NCI-H510A treated with DMSO at 0.1 percent for 48 hours (cell line): ENCODE results near the gene ZSCAN9.

Source experiments
- DNase-seq: peaks from one replicate; lab custom pipeline; 2025; lab: John Stamatoyannopoulos, UW

Gene ZSCAN9

DNA sequence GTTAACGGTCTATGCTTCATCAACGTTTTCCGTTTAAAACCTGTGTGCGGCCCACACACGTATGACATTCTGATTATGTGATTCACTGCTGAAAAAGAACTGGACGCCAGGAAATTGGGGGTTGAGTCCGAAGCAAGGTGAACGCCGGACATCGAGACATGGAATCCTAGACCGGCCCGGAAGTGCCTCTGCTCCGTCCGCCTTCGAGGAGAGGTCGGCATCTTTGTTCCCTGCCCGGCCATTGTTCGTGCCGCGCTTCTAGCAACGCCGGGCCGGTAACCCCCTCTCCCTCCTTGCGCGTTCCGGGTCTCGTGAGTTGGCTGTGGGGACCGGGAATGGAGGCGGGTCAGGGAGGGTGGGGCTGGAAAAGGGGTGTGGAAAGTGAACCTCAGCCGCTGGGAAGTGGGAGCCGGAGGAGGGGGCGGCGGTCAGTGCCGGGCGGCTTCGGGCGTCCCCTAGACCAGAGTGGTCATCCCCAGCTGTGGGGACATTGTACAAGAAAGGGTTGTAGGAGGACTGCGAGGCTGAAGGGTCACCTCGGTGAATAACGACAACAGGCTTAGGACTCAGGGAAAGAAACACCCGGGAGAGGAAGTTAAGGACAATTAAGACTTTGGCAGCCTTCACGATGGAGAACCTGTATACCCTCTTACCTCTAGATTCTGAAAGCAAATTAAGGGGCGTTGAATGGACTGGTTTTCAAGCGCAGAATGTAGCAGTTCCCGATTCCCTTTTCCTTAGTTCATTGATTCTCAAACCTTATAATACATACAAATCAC, at the start of gene ZSCAN9:
Gene ZSCAN9, plus strand, starts transcription at position 220 of the 779 bp plus-strand sequence. CDS start 1,810 bp downstream, outside the sequence.
- peak; percentile 71 for DNase-seq

- DNase-seq = no peak
These were observed 48.7 kb upstream of the ZSCAN9 start for GRCh38 chr6:28176373-28176772.

GRCh38 chr6:28182255-28182654, 42.8 kb upstream of the ZSCAN9 start:
- no peak for DNase-seq

- DNase-seq = no peak
These were observed 36.7 kb upstream of the ZSCAN9 start for GRCh38 chr6:28188111-28188979.

GRCh38 chr6:28200020-28200419, 25.1 kb upstream of the ZSCAN9 start:
- no peak for DNase-seq

GRCh38 chr6:28203201-28203600, 21.9 kb upstream of the ZSCAN9 start:
- DNase-seq = no peak

- no peak for DNase-seq
These were observed 19.2 kb upstream of the ZSCAN9 start for GRCh38 chr6:28205879-28206278.

DNA sequence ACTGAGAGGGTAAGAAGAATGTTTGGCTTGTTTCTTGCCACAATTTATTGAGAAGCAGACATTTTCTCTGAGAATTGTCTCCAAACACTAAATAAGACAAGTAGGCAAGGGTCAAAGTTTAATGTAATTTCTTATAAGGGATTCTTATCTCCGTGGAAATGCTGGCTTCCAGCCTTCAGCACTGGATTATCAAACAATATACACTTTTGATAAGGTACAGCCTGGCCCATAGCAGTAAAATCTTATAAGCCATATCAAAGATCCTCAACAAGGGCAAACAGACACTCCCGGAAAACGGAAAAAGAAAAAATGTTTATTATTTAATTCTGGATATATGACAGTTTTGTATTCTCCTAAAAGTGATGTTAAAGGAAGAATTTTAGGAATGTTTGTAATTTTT, 18.5 kb upstream of the ZSCAN9 start:
- no peak for DNase-seq

DNA sequence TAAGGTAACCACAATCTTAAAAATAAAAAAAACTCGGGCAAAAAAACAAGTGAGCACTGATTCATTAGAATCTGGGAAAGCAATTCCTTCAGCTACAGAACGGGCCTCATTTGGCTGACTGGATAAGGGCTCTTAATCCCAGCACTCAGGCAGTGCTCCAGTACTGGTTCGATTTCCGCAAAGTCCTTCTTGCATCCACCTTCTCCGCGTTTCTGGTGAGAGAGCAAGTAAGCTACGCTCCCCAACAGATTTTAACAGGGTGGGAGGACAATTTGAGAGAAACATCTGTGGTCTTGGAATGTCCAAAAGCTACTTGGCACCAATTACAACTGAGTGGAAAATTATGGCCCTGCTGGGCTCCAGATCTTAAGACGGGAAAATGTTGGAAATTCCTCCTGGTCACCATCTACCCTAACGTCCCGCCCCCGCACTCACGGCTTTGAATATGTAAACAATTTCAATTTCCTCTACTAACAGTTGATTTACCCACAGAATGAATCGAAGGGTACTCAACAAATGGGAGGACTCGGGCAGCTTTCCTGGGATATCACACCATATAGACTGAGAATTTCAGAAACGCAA, 18.1 kb upstream of the ZSCAN9 start:
- no peak for DNase-seq

GRCh38 chr6:28207510-28208110, 17.5 kb upstream of the ZSCAN9 start:
- no peak for DNase-seq

- DNase-seq = no peak
These were observed 16.9 kb upstream of the ZSCAN9 start for GRCh38 chr6:28208111-28208659.

DNA sequence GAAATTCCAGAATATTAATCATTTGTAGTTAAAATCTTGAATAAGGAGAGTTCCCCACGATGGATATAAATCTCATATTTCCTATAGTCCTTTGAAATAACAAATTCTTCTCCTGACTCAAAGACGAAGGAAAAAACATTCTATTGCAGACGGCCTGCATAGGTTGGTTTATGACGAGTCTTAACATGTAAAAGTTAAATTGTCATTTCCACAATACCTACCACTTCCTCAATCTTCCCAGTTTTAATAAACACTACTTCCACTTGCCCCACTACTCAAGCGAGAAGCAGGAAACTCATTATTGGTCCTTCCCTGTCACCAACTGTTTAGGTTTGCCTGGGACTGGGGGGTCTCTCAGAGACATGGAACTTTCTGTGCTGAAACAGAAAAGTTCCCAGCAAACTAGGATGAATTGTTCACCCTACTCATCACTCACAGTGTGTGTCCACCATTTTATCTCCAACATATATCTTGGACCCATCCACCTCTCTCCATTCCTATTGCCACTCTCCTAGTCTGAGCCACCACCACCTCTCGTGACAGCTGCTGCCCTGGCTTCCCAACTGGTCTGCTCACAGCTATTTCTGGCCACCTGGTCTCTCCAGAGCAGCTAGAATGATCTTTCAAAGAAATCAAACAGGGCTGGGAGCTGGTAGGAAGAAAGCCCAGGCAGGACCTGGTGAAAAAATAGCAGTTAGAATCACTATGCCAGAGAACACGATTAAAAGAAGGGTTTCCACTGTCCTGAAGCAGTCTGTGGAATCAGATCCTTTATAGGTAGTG, 15.1 kb upstream of the ZSCAN9 start:
- no peak for DNase-seq

GRCh38 chr6:28211840-28212509, 13.1 kb upstream of the ZSCAN9 start:
- DNase-seq = no peak

GRCh38 chr6:28212510-28213212, 12.4 kb upstream of the ZSCAN9 start:
- DNase-seq = peak; percentile 22

- DNase-seq = no peak
These were observed 11.9 kb upstream of the ZSCAN9 start for GRCh38 chr6:28213213-28213523.

- no peak for DNase-seq
These were observed 9.7 kb upstream of the ZSCAN9 start for GRCh38 chr6:28215425-28215824.

DNA sequence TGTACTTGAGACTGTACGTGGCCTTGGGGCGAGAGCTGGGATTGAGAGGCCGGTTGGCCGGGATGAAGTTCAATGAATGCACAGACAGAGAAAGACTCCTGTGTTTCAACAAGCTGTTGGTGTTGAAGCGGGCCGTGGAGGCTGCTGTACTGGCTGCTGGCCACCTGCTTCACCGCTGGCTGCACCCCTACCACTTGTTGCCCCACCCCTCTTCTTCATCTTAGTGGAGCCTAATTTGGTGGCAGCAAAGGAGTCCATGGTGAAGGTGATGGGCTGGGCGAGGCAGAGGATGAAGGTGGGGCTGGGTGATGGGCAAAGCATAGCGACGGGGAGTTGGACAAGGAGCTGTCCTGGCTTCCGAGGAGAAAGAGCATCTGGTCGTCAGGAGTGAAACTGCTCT, 7.2 kb upstream of the ZSCAN9 start:
- DNase-seq = no peak

DNA sequence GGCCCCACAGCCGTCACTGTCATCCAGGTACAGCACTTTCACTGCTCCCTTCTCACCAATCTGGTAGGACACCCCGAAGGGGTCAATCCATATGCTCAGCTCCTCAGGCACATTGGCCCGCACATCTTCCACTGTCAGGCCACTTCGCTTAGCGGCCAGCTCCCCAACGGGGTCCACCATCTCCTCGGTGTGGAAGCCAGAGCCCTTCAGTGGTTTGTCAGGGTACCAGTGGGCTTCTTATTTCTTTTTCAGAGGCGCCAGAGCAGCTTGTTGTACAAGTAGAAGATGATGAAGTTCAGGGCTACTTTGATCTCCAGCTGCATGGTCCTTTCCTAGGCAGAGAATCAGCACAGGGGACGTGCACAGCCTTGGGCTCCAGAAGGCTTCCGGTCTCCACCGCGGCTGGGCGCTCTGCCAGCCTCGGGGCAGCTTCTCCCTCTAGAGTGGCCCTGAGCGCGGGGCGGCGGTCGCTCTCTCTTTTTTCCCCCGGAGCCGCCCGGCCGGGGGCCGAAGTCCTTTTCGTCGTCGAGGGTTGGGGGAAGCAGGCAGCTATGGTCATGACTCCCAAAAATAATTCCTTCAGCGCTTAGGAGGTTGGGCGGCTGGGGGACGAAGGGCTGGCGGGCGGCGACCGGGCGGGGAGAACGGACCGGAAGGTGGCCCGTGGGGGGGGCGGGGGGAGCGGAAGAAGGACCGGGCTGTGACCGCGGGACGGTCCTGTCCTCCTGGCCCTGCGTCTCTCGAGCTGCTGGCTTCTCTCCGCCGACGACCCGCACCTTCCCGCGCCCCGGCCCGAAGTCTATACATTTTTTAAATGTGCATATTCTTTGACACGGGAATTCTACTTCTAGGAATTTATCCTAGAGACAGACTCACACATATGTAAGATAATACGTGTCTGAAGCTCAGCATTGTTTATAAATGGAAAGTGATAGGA, 6.5 kb upstream of the ZSCAN9 start:
- DNase-seq = peak; percentile 35
